Right cardiac atrium (tissue), 5 donors: ENCODE results near the gene FARP1. TPM values are rescaled to one million over a fixed set of nuclear protein-coding genes. Genes with fewer than 3 reads are reported as not detected.

Experiments
- ATAC-seq, 2 donors: fragments of 200-7000 bp; cut with Tn5 transposase; one replicate each; pipeline versions ENCODE4 v1.8.0 to v1.9.1; 2020; ENCODE audit warnings: moderate library complexity in 2 of 2, mild to moderate bottlenecking in 1 of 2
- DNase-seq, 3 donors: peaks; one replicate each; pipeline ENCODE4 v3.0.0-alpha.2; 2020
- H3K27ac ChIP-seq: one replicate; pipeline ENCODE4 v1.5.1; 2013; ENCODE audit warnings: mild to moderate bottlenecking, low read length, control low read depth, moderate library complexity
- H3K27me3 ChIP-seq: one replicate; pipeline ENCODE4 v1.6.1; 2013; ENCODE audit not compliant: control insufficient read depth, insufficient read depth
- H3K4me1 ChIP-seq: one replicate; pipeline ENCODE4 v1.6.1; 2013; ENCODE audit warnings: low read length; ENCODE audit not compliant: control insufficient read depth, insufficient read depth
- H3K4me3 ChIP-seq: one replicate; pipeline ENCODE4 v1.5.1; 2013; ENCODE audit warnings: low read length, control low read depth
- H3K9me3 ChIP-seq: one replicate; pipeline ENCODE4 v1.6.1; 2013; ENCODE audit warnings: low read length; ENCODE audit not compliant: control insufficient read depth
- WGBS: extraction: QIAGEN DNeasy Blood & Tissue Kit; methylation state at CpG from one replicate; pipeline ENCODE4 v1.1.7; 2013; 5-methylcytosine and 5-hydroxymethylcytosine counted together
- intact Hi-C, 4 donors: fragments of 100-400 bp; cut with DNase I; formaldehyde crosslinking; loops; one replicate each; pipeline versions ENCODE4 v1.11.0 to v1.14.0; 2022 to 2023
- long read RNA-seq, 4 donors: library from polyadenylated mRNA; unstranded; transcript quantifications; one replicate each; pipeline ENCODE4 v2.0.0, GENCODE V29; 2020 to 2021
- polyA plus RNA-seq: library from polyadenylated mRNA; stranded (reverse); fragments of 200-250 nt; gene quantifications from one replicate; pipeline ENCODE4 v1.2.3, GENCODE V29; 2013
- total RNA-seq, 4 donors: library from RNA; stranded (reverse); fragmentation: NEBNext Ultra II Directional; extraction: Animal tissue kit (Norgen Biotek cat#: 25700); gene quantifications; one replicate each; pipeline ENCODE4 v1.2.1, GENCODE V29; 2021
- donor health status: healthy with polysubstance abuse.
- donor health status: DM: no; HTN: yes; CAD: no.
- donor health status: DM: no; HTN: no; CAD: no.
- donor health status: DM: no; HTN: yes; CAD: no; lungs with severe emphysema.
- donor health status: DM: yes; HTN: yes; CAD: no.

FARP1 gene, protein sequence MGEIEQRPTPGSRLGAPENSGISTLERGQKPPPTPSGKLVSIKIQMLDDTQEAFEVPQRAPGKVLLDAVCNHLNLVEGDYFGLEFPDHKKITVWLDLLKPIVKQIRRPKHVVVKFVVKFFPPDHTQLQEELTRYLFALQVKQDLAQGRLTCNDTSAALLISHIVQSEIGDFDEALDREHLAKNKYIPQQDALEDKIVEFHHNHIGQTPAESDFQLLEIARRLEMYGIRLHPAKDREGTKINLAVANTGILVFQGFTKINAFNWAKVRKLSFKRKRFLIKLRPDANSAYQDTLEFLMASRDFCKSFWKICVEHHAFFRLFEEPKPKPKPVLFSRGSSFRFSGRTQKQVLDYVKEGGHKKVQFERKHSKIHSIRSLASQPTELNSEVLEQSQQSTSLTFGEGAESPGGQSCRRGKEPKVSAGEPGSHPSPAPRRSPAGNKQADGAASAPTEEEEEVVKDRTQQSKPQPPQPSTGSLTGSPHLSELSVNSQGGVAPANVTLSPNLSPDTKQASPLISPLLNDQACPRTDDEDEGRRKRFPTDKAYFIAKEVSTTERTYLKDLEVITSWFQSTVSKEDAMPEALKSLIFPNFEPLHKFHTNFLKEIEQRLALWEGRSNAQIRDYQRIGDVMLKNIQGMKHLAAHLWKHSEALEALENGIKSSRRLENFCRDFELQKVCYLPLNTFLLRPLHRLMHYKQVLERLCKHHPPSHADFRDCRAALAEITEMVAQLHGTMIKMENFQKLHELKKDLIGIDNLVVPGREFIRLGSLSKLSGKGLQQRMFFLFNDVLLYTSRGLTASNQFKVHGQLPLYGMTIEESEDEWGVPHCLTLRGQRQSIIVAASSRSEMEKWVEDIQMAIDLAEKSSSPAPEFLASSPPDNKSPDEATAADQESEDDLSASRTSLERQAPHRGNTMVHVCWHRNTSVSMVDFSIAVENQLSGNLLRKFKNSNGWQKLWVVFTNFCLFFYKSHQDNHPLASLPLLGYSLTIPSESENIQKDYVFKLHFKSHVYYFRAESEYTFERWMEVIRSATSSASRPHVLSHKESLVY
- total RNA-seq = 10 to 100 TPM; 18.2 to 27.6 (median 23.6) TPM
- polyA plus RNA-seq = 8.3 TPM
- long read RNA-seq, donor 1, full-length matches to known transcripts = 5 of 19 reads
- long read RNA-seq, donor 1, partial matches to known transcripts = 8 of 19 reads
- long read RNA-seq, donor 1, other reads (novel, unspliced or antisense) = 6 of 19 reads
- long read RNA-seq, donor 2, full-length matches to known transcripts = 2 of 5 reads
- long read RNA-seq, donor 2, partial matches to known transcripts = 1 of 5 reads
- long read RNA-seq, donor 2, other reads (novel, unspliced or antisense) = 2 of 5 reads
- long read RNA-seq, donor 3, full-length matches to known transcripts = 11 of 33 reads
- long read RNA-seq, donor 3, partial matches to known transcripts = 16 of 33 reads
- long read RNA-seq, donor 3, other reads (novel, unspliced or antisense) = 6 of 33 reads
- long read RNA-seq, donor 4, full-length matches to known transcripts = 11 of 17 reads
- long read RNA-seq, donor 4, partial matches to known transcripts = 2 of 17 reads
- long read RNA-seq, donor 4, other reads (novel, unspliced or antisense) = 4 of 17 reads

DNA sequence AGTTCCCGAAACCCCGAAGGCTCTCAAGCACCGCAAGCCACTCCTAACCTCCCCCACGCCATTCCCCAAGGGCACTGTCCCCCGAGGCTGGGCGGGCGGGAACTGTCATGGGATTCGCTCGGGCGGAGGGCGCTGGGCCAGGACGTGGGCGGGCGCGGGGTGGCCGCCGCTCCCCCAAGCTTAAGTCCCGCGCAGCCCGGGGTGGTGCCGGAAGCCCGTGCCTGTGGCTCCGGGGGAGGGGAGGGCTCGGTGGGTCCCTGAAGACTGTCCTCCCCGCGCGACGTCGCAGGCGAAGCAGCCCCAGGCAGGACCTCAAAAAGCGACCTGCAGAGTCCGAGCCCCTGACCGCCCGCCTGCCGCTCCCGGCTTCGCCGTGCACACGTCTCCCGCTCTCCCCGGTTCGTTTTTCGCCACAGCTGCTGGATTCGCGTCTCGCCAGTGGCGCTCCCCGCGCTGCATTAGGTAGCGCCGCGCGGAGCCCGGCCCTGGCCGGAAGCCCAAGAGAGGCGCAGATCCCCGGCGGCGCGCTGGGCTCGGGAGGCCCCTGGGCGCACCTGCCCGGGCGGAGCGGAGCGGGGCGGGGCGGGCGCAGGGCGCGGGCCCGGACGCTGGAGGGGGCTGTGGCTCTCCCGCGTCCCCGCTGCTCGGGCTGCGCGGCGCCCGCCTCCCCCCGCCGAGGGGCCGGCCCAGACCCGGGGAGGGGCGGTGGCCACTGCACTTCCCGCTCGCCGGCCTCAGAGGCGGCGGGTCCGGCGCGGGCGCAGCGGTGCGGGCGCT is at the start of gene FARP1:
Gene FARP1, plus strand, starts transcription at position 715 of the 777 bp plus-strand sequence. CDS start 70,149 bp downstream, outside the sequence.
- peak within 1 kb of the TSS; percentile 99 for H3K4me3 ChIP-seq
- H3K27ac ChIP-seq = peak within 1 kb of the TSS; percentile 49
- no peaks in the 10 kb centered on the region for H3K9me3 ChIP-seq
- no peaks in the 10 kb centered on the region for H3K4me1 ChIP-seq
- H3K27me3 ChIP-seq = no peaks in the 10 kb centered on the region
- ATAC-seq (peak; percentile 93 to 96), DNase-seq (peak; percentile 71 to 92 (median 91))
- WGBS = under 1% methylated on average over 98 of the region's 98 CpGs
- intact Hi-C loops = loop anchor here in 2 of 4 donors (10.0 kb wide), 2 partner anchors 252 to 532 kb away; no protein-coding TSS in a partner anchor

DNA sequence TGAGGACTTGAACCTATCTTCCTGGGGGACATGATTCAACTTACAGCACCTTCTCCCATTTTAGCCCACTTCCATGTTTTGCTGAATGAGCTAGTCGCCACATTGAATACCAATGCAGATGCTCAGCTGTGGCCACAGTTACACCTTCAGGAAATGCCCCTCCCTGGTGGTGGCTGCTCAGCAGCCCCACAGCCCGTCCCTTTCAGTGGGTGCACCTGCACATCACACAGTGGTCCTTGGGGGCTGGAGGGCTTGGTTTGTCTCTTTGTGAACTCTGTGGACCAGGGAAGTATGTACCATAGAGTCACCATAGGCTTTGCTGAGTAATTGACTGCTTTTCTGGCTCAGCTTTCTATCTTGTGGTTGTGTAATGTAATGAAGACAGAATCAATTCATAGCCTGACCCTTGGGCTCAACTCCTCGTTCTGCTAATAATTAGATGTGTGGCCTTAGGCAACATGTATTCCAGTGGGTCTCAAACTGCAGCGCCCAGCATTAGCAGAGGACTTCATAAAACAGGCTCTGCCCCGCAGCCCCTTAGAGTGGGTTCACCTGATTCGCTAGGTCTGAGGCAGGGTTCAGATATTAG is 48.1 kb upstream of the FARP1 start:
- DNase-seq (no peak), ATAC-seq (no peak)
- Histone ChIP-seq H3K9me3 (no peaks in the 10 kb centered on the region), H3K4me3 (no peak overlapping the region), H3K27ac (no peak overlapping the region), H3K4me1 (no peaks in the 10 kb centered on the region), H3K27me3 (no peaks in the 10 kb centered on the region)
- WGBS = 91% methylated on average over 6 of the region's 6 CpGs
- intact Hi-C loops = no loop called here

DNA sequence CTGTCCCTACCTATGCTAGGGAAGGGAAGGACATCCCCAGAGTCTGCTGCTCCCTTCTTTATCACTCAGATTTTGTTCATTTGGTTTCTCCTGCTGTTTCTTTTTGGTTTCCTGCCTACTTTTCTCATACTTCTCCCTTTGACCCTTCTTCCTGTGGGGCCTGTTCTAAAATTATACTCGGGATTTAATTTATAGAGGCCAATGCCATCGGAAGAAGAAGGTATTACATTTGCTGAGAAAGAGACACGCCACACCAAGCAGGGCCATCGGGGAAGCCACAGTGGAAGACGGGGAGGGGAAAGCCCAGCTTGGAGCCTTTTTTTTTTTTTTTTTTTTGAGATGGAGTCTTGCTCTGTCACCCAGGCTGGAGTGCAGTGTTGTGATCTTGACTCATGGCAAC is 46.8 kb upstream of the FARP1 start:
- WGBS = 58% methylated on average over 5 of the region's 5 CpGs
- intact Hi-C loops = no loop called here
- DNase-seq (no peak), ATAC-seq (no peak)
- no peaks in the 10 kb centered on the region for H3K4me1 ChIP-seq
- H3K4me3 ChIP-seq = no peak overlapping the region
- no peaks in the 10 kb centered on the region for H3K9me3 ChIP-seq
- no peaks in the 10 kb centered on the region for H3K27me3 ChIP-seq
- H3K27ac ChIP-seq = no peak overlapping the region

DNA sequence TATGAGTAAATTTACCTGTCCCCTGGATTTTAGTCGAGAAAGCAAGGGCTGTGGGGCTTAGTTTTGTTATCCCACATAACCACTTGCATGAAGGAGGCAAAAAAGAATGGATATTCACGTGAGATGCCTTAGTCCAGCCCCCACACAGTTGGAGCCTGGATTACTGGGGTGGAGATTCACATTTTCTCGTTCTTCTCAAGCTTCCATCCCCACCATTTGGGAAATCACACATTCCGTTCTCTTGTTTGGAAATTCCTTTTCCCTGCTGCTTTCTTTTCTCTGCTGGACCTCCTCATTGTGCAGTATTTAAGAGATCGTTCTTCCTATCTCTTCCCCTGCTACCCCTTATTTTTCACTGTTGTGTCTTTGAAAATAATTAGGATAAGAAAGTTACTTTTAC is 45.1 kb upstream of the FARP1 start:
- Histone ChIP-seq H3K27me3 (no peaks in the 10 kb centered on the region), H3K4me1 (no peaks in the 10 kb centered on the region), H3K27ac (no peak overlapping the region), H3K4me3 (no peak overlapping the region), H3K9me3 (no peaks in the 10 kb centered on the region)
- DNase-seq (no peak), ATAC-seq (no peak)
- intact Hi-C loops = no loop called here
- WGBS = 73% methylated on average over 5 of the region's 5 CpGs

DNA sequence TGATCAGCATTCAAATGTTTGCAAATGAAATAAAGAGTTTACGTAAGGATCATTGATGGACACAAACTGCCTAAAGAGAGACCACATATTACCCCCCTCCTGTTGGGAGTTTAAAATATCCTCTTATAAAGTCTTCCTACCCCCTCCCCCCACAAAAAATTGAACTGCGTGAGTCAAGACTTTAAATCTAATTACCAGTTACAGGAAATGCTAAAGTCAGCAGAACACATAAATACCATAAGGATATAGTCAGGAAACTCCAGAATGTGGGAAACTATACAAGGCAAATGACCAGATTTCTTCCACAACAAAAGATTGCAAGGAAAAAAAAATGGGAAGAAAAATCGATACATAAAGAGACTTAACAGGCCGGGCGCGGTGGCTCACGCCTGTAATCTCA is 44.4 kb upstream of the FARP1 start:
- no peak overlapping the region for H3K27ac ChIP-seq
- H3K9me3 ChIP-seq = no peaks in the 10 kb centered on the region
- H3K4me3 ChIP-seq = no peak overlapping the region
- 78% methylated on average over 7 of the region's 7 CpGs for WGBS
- no peak for DNase-seq
- no peaks in the 10 kb centered on the region for H3K27me3 ChIP-seq
- no peak for ATAC-seq
- H3K4me1 ChIP-seq = no peaks in the 10 kb centered on the region
- intact Hi-C loops = no loop called here

DNA sequence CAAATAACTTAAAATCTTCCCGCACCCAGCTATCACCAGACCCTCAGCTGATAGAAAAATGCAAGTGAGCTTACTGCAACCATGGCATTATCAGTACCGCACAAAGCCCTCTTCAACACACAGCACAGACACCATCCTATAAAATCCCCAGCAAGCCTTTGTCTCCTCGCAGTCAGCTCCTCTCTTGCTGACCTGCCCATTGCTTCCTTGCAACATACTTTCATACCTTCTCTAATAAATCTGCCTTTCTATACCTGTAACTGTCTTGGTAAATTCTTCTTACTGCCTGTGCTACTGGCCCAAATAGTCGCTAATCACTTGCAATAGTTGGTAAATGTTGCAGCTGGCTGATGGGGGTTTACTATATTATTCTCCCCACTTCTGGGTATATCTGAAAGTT is 43.3 kb upstream of the FARP1 start:
- H3K4me3 ChIP-seq = no peak overlapping the region
- 93% methylated on average over 4 of the region's 4 CpGs for WGBS
- no peaks in the 10 kb centered on the region for H3K27me3 ChIP-seq
- no peak overlapping the region for H3K27ac ChIP-seq
- no peak for DNase-seq
- intact Hi-C loops = no loop called here
- no peaks in the 10 kb centered on the region for H3K4me1 ChIP-seq
- no peak for ATAC-seq
- H3K9me3 ChIP-seq = no peaks in the 10 kb centered on the region

DNA sequence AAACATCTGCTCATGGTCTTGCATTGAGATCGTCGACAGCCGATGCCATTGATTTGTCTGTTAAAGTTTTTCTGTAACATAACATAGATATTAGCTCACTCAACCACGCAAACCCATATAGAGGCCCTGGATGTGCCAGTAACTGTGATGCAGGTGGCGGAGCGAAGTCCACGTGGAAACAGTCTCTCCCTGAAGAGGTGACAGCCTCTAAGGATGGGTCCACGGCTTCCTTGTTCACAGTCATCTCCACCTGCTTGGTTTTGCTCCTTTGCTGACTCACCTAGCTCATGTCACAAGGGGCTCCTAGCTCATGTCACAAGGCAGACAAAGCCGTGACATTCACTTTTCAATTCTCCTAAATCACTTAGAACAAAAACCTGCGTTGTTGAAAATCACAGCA is 42.4 kb upstream of the FARP1 start:
- ATAC-seq (no peak), DNase-seq (no peak)
- no peak overlapping the region for H3K27ac ChIP-seq
- no peaks in the 10 kb centered on the region for H3K4me1 ChIP-seq
- 89% methylated on average over 10 of the region's 10 CpGs for WGBS
- H3K27me3 ChIP-seq = no peaks in the 10 kb centered on the region
- no peaks in the 10 kb centered on the region for H3K9me3 ChIP-seq
- intact Hi-C loops = no loop called here
- H3K4me3 ChIP-seq = no peak overlapping the region

DNA sequence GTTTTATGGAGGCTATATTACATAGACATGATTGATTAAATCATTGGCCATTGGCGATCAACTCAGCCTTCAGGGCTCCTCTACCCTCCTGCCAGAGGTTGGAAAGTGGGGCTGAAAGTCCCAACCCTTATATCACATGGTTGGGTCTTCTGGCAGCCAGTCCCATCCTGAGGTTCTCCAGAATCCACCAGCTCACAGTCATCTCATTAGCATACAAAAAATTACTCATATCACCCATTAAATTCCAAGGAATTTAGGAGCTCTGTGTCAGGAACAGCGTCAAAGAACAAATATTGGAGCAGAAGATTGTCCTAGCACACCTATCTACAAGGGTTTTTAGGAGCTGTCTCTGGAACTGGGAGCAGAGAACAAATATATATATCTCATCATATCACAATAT is 39.4 kb upstream of the FARP1 start:
- Histone ChIP-seq H3K4me3 (no peak overlapping the region), H3K27ac (no peak overlapping the region), H3K27me3 (no peaks in the 10 kb centered on the region), H3K4me1 (no peaks in the 10 kb centered on the region), H3K9me3 (no peaks in the 10 kb centered on the region)
- no peak for DNase-seq
- intact Hi-C loops = no loop called here
- 96% methylated on average over 2 of the region's 2 CpGs for WGBS
- no peak for ATAC-seq

DNA sequence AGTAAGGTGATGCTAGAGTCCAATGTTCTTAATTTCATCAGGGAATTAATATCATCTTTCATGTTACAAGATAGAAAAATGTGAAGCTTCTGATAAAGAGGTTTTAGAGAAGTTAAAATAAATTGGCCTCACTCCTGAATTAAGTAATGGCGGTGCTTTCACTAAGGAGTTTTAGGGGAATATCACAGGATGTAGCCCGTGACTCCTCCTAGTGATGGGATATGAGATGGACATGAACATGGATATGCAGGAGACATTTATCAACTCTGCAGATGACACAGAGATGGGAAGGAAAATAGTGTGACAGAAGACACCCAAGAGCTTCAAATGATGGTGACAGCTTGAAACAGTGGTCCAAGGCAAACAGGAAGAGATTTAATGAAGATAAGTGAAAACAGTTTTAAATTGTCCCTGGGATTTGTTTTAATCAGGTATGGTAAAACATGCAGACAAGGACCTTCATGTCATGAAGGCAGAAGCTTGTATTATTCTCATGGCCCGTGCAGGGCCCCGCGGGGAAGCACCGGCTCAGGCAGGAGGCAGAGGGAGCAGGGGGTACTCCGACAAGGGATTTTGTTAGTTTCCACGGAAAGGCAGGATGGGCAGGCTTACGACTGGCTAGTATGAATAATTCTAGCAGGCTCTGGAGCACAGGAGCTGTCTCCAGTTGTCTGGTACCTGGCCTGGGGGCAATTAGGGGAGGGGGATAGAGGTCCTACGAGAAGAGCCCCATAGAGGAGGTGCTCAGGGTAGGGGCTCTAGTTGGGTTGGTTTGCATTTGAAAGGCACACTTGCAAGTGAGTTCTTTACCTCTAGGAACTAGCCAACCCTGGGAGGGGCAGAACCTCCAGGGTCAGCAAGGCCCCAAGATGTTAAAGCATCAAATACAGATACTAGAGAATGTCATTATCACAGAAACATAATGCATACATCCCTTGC is 38.7 kb upstream of the FARP1 start:
- H3K27ac ChIP-seq = no peak overlapping the region
- 81% methylated on average over 10 of the region's 10 CpGs for WGBS
- DNase-seq (no peak), ATAC-seq (no peak)
- H3K9me3 ChIP-seq = no peaks in the 10 kb centered on the region
- no peak overlapping the region for H3K4me3 ChIP-seq
- intact Hi-C loops = no loop called here
- H3K4me1 ChIP-seq = no peaks in the 10 kb centered on the region
- no peaks in the 10 kb centered on the region for H3K27me3 ChIP-seq
